Upper lobe of right lung (tissue), 1 donor: ENCODE results near the gene TRIM25. TPM values are rescaled to one million over a fixed set of nuclear protein-coding genes. Genes with fewer than 3 reads are reported as not detected.

Experiments
- ATAC-seq: fragments of 200-7000 bp; cut with Tn5 transposase; one replicate; pipeline ENCODE4 v1.9.1; 2020; ENCODE audit warnings: mild to moderate bottlenecking, moderate library complexity
- DNase-seq: peaks from one replicate; pipeline ENCODE4 v3.0.0-alpha.2; 2020
- H3K27ac ChIP-seq: fragments of 200-600 bp; one replicate; pipeline ENCODE4 v1.8.0; 2022
- H3K27me3 ChIP-seq: fragments of 200-600 bp; one replicate; pipeline ENCODE4 v1.8.0; 2022; ENCODE audit warnings: mild to moderate bottlenecking
- H3K36me3 ChIP-seq: fragments of 200-600 bp; one replicate; pipeline ENCODE4 v1.8.0; 2022
- H3K4me1 ChIP-seq: fragments of 200-600 bp; one replicate; pipeline ENCODE4 v1.8.0; 2022
- H3K4me3 ChIP-seq: fragments of 200-600 bp; one replicate; pipeline ENCODE4 v1.8.0; 2022; ENCODE audit warnings: mild to moderate bottlenecking
- H3K9me3 ChIP-seq: fragments of 200-600 bp; one replicate; pipeline ENCODE4 v1.8.0; 2022
- intact Hi-C: fragments of 100-400 bp; cut with DNase I; formaldehyde crosslinking; loops from one replicate; pipeline ENCODE4 v1.11.0; 2022
- total RNA-seq: library from RNA; stranded (reverse); fragmentation: NEBNext Ultra II Directional; extraction: Animal tissue kit (Norgen Biotek cat#: 25700); gene quantifications from one replicate; pipeline ENCODE4 v1.2.1, GENCODE V29; 2021
- TF ChIP-seq, protein P1 (sequence below): fragments of 200-600 bp; IDR thresholded peaks from one replicate; pipeline ENCODE4 v1.8.0; 2022; ENCODE audit warnings: antibody characterized with exemption
- donor health status: DM: no; HTN: yes; CAD: no; lungs with severe emphysema.

Gene TRIM25
- total RNA-seq, 1 donor from 2014 or later = 89.3 TPM

- intact Hi-C loops = no loop called here
- Histone ChIP-seq H3K9me3 (peaks cover 14% of the 10 kb centered on the region), H3K36me3 (peaks cover 19% of the 10 kb centered on the region), H3K27ac (no peak overlapping the region), H3K4me3 (no peak overlapping the region), H3K4me1 (no peaks in the 10 kb centered on the region), H3K27me3 (no peaks in the 10 kb centered on the region)
- ATAC-seq = no peak
- TF ChIP-seq, protein P1, sequence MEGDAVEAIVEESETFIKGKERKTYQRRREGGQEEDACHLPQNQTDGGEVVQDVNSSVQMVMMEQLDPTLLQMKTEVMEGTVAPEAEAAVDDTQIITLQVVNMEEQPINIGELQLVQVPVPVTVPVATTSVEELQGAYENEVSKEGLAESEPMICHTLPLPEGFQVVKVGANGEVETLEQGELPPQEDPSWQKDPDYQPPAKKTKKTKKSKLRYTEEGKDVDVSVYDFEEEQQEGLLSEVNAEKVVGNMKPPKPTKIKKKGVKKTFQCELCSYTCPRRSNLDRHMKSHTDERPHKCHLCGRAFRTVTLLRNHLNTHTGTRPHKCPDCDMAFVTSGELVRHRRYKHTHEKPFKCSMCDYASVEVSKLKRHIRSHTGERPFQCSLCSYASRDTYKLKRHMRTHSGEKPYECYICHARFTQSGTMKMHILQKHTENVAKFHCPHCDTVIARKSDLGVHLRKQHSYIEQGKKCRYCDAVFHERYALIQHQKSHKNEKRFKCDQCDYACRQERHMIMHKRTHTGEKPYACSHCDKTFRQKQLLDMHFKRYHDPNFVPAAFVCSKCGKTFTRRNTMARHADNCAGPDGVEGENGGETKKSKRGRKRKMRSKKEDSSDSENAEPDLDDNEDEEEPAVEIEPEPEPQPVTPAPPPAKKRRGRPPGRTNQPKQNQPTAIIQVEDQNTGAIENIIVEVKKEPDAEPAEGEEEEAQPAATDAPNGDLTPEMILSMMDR = no peak
- DNase-seq = no peak
These were observed 17.0 kb upstream of the TRIM25 start for GRCh38 chr17:56930739-56931337.

GRCh38 chr17:56929362-56929969 lies 15.6 kb upstream of the TRIM25 start:
- no peak for DNase-seq
- ATAC-seq = no peak
- Histone ChIP-seq H3K4me3 (no peak overlapping the region), H3K36me3 (peaks cover 7% of the 10 kb centered on the region), H3K9me3 (peaks cover 14% of the 10 kb centered on the region), H3K4me1 (no peaks in the 10 kb centered on the region), H3K27ac (no peak overlapping the region), H3K27me3 (no peaks in the 10 kb centered on the region)
- intact Hi-C loops = no loop called here
- TF ChIP-seq, protein P1 = no peak

- Histone ChIP-seq H3K4me1 (no peaks in the 10 kb centered on the region), H3K27me3 (no peaks in the 10 kb centered on the region), H3K36me3 (no peaks in the 10 kb centered on the region), H3K27ac (no peak overlapping the region), H3K9me3 (peaks cover 14% of the 10 kb centered on the region), H3K4me3 (no peak overlapping the region)
- no peak for DNase-seq
- intact Hi-C loops = no loop called here
- ATAC-seq = no peak
- TF ChIP-seq, protein P1 = no peak
These were observed 14.7 kb upstream of the TRIM25 start for GRCh38 chr17:56928586-56928985.

DNA sequence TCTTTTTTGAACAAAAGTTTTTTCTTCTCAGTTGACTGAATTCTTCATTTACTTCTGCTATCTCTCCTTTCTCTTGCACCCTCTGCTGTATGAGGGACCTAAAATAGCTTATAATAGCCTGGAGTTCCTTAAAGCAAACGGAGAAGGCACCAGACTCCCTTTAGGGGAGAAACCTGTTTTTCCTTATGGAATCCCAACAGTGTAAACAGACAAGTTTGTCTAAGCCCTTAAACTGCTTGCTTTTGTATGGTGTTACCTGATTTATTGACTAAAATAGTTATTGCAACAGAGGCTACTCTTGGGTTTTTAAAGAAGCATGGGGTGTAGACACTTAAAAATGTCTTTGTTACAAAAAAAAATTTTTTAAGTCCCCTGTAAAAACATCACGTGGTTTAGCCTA lies 12.9 kb upstream of the TRIM25 start:
- Histone ChIP-seq H3K27ac (no peak overlapping the region), H3K4me1 (no peaks in the 10 kb centered on the region), H3K9me3 (peaks cover 14% of the 10 kb centered on the region), H3K27me3 (no peaks in the 10 kb centered on the region), H3K4me3 (no peak overlapping the region), H3K36me3 (no peaks in the 10 kb centered on the region)
- DNase-seq (no peak), ATAC-seq (peak; percentile 29)
- TF ChIP-seq, protein P1 = no peak
- intact Hi-C loops = no loop called here

GRCh38 chr17:56926270-56926669 lies 12.4 kb upstream of the TRIM25 start:
- TF ChIP-seq, protein P1 = no peak
- Histone ChIP-seq H3K27ac (no peak overlapping the region), H3K4me3 (no peak overlapping the region), H3K27me3 (no peaks in the 10 kb centered on the region), H3K9me3 (peaks cover 14% of the 10 kb centered on the region), H3K4me1 (no peaks in the 10 kb centered on the region), H3K36me3 (no peaks in the 10 kb centered on the region)
- intact Hi-C loops = no loop called here
- DNase-seq (no peak), ATAC-seq (no peak)
